Vagina (tissue), 2 donors: ENCODE data around the gene ADCY5.

ENCODE experiments used
- CTCF ChIP-seq, 3 experiments: fragments of 450-650 bp in 2 of 3; fragments of 200-600 bp in 1 of 3; sonication (generic) in 1 of 3; IDR thresholded peaks; one replicate each; pipeline ENCODE4 v1.5.1; 2017 to 2019; ENCODE audit warnings: antibody characterized with exemption in 3 of 3, mild to moderate bottlenecking in 2 of 3, moderate library complexity in 2 of 3
- POLR2A ChIP-seq, 2 donors: fragments of 450-650 bp; IDR thresholded peaks; one replicate each; pipeline ENCODE4 v1.6.1; 2017; ENCODE audit warnings: antibody characterized with exemption in 2 of 2, mild to moderate bottlenecking in 2 of 2, moderate library complexity in 2 of 2
- POLR2AphosphoS5 ChIP-seq, 2 donors: sonication (generic); formaldehyde crosslinking; IDR thresholded peaks; one replicate each; pipeline ENCODE4 v1.9.0; 2017; ENCODE audit warnings: antibody characterized with exemption in 2 of 2, mild to moderate bottlenecking in 2 of 2, low read depth in 1 of 2; ENCODE audit not compliant: insufficient read depth in 1 of 2

- no peak for TF ChIP-seq CTCF (IDR thresholded peaks at IDR 0.05)
- TF ChIP-seq POLR2AphosphoS5 (IDR thresholded peaks at IDR 0.05; ENCODE audit: insufficient read depth in 1 of 2, low read depth in 1 of 2) = no peak
- no peak for TF ChIP-seq POLR2A (IDR thresholded peaks at IDR 0.05)
Measured at GRCh38 chr3:123315271-123315595, 133.7 kb downstream of the ADCY5 start.
